ENCODE measurements around the gene NCKAP5. TPM values are rescaled to one million over a fixed set of nuclear protein-coding genes. Genes with fewer than 3 reads are reported as not detected.

NCKAP5 gene
- total and polyA plus RNA-seq, 2 experiments from 2014 or later, result 0.21 to 0.31 TPM

DNA sequence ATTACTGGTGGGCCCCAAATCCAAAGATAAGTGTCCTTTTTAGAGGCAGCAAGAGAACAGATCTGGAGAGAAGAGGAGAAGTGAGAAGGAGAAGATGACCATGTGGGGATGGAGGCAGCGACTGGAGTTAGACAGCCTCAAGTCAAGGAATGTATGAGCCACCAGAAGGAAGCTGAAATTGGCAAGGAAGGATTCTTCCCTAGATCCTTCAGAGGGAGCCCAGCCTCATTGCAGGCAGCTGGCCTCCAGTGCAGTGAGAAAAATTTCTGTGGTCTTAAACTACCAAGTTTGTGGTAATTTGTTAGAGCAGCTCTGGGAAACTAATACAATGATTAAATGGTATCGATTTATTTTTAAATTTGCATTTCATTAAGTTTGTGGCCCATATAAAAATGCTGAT is 167.9 kb downstream of the NCKAP5 start:
- Histone ChIP-seq H3K36me3 (no peaks in the 10 kb centered on the region), H3K27ac (no peak overlapping the region), H3K4me1 (ENCODE audit: low read depth) (no peaks in the 10 kb centered on the region), H3K27me3 (no peaks in the 10 kb centered on the region), H3K9me3 (ENCODE audit: low read depth) (no peaks in the 10 kb centered on the region), H3K4me3 (no peak overlapping the region)
- no peak for DNase-seq (ENCODE audit: low read depth in 1 of 2, low spot score in 1 of 2)
- TF ChIP-seq, protein P1, sequence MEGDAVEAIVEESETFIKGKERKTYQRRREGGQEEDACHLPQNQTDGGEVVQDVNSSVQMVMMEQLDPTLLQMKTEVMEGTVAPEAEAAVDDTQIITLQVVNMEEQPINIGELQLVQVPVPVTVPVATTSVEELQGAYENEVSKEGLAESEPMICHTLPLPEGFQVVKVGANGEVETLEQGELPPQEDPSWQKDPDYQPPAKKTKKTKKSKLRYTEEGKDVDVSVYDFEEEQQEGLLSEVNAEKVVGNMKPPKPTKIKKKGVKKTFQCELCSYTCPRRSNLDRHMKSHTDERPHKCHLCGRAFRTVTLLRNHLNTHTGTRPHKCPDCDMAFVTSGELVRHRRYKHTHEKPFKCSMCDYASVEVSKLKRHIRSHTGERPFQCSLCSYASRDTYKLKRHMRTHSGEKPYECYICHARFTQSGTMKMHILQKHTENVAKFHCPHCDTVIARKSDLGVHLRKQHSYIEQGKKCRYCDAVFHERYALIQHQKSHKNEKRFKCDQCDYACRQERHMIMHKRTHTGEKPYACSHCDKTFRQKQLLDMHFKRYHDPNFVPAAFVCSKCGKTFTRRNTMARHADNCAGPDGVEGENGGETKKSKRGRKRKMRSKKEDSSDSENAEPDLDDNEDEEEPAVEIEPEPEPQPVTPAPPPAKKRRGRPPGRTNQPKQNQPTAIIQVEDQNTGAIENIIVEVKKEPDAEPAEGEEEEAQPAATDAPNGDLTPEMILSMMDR (IDR thresholded peaks at IDR 0.05; ENCODE audit: low read depth, low read length), result no peak

DNA sequence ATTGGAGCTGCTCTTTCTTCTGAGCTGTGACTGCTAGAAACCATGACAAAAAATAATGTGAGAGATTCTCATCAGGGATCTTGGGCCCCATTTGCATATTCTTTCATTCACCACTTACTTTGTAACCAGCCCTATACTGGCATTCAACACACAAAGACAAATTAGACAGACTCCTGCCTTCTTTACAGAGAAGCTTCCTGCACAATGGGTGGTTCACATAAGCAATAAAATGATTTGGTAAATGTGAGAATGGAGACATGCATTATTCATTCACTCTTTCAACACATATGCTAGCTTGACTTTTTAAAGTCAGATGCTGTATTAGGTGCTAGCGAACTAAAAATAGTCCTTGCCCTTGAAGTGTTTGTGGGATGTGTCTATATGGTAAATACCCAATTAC is 174.4 kb downstream of the NCKAP5 start:
- Histone ChIP-seq H3K9me3 (ENCODE audit: low read depth) (no peaks in the 10 kb centered on the region), H3K4me1 (ENCODE audit: low read depth) (no peaks in the 10 kb centered on the region), H3K27ac (no peak overlapping the region), H3K36me3 (no peaks in the 10 kb centered on the region), H3K27me3 (no peaks in the 10 kb centered on the region), H3K4me3 (no peak overlapping the region)
- DNase-seq (ENCODE audit: low read depth in 1 of 2, low spot score in 1 of 2), result no peak
- TF ChIP-seq, protein P1 (IDR thresholded peaks at IDR 0.05; ENCODE audit: low read depth, low read length), result no peak

DNA sequence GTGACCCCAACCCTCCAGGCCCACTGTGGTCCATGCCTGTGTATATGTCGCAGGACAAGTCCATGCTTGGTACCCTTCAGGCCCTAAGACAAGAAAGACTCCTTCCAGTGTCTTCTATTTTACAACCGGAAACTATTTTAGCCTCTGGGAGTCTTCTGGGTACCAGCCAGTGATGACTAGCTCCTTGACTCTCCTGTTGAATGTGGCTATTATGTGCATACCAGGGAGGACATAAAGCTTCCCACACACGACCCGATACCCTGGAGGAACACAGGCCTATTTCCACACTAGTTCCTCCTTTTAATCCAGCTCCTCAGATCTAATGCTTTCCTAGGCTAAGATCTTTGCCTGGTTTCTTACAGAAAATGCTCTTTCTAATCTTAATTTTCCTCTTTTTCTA is 178.1 kb downstream of the NCKAP5 start:
- Histone ChIP-seq H3K27me3 (no peaks in the 10 kb centered on the region), H3K36me3 (no peaks in the 10 kb centered on the region), H3K4me3 (no peak overlapping the region), H3K9me3 (ENCODE audit: low read depth) (no peaks in the 10 kb centered on the region), H3K27ac (no peak overlapping the region), H3K4me1 (ENCODE audit: low read depth) (no peaks in the 10 kb centered on the region)
- DNase-seq (ENCODE audit: low read depth in 1 of 2, low spot score in 1 of 2), result no peak
- TF ChIP-seq, protein P1 (IDR thresholded peaks at IDR 0.05; ENCODE audit: low read depth, low read length), result no peak

- no peaks in the 10 kb centered on the region for H3K36me3 ChIP-seq
- no peak overlapping the region for H3K4me3 ChIP-seq
Observed at GRCh38 chr2:133389569-133389968, 178.7 kb downstream of the NCKAP5 start.

DNA sequence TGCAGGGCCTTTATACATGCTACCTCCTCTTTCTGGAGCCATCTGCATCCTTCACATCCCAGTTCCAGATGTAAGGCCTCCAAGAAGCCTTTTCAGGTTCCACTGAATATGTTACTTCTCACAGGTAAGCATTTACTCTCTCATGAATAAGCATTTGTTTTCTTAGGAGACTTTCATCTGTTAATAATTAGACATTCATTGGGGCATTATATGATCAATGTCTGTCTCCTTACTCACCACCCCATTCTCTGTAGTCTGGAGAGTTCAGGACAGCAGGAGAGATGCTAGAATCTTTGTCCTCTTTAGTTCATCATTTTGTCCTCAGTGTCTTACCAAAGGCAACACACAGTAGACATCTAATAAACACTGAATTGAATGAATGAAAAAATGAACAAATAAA is 185.7 kb downstream of the NCKAP5 start:
- no peak for DNase-seq (ENCODE audit: low read depth in 1 of 2, low spot score in 1 of 2)
- Histone ChIP-seq H3K27me3 (no peaks in the 10 kb centered on the region), H3K27ac (no peak overlapping the region), H3K4me1 (ENCODE audit: low read depth) (no peaks in the 10 kb centered on the region), H3K36me3 (no peaks in the 10 kb centered on the region), H3K9me3 (ENCODE audit: low read depth) (no peaks in the 10 kb centered on the region), H3K4me3 (no peak overlapping the region)
- TF ChIP-seq, protein P1 (IDR thresholded peaks at IDR 0.05; ENCODE audit: low read depth, low read length), result no peak

More at GRCh38 chr2:133389569-133389968, 178.7 kb downstream of the NCKAP5 start:
- H3K4me1 ChIP-seq (ENCODE audit: low read depth), result no peaks in the 10 kb centered on the region
- H3K27me3 ChIP-seq, result no peaks in the 10 kb centered on the region
- no peak overlapping the region for H3K27ac ChIP-seq
- no peak for DNase-seq (ENCODE audit: low read depth in 1 of 2, low spot score in 1 of 2)
- H3K9me3 ChIP-seq (ENCODE audit: low read depth), result no peaks in the 10 kb centered on the region
- TF ChIP-seq, protein P1 (IDR thresholded peaks at IDR 0.05; ENCODE audit: low read depth, low read length), result no peak

DNA sequence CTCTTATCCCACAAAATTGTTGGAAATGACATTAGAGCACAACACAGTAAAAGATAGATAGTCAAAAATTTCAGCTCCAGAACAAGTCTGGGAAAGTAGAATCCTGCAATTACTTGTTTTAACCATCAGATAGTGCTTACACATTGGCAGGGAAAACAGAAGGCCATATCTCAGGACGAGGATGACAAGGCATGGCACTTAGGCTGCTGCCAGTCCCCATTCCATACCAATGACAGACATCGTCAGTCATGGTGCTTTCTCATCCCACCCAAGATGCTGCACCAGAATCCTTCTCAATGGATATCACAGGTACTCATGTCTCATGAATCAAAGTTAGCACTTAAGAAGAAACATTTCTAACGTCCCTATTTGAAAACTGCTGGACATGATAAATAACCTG is 187.3 kb downstream of the NCKAP5 start:
- no peaks in the 10 kb centered on the region for H3K9me3 ChIP-seq (ENCODE audit: low read depth)
- H3K27me3 ChIP-seq, result no peaks in the 10 kb centered on the region
- no peak overlapping the region for H3K27ac ChIP-seq
- H3K4me3 ChIP-seq, result no peak overlapping the region
- no peaks in the 10 kb centered on the region for H3K36me3 ChIP-seq
- H3K4me1 ChIP-seq (ENCODE audit: low read depth), result no peaks in the 10 kb centered on the region
- TF ChIP-seq, protein P1 (IDR thresholded peaks at IDR 0.05; ENCODE audit: low read depth, low read length), result no peak
- DNase-seq (ENCODE audit: low read depth in 1 of 2, low spot score in 1 of 2), result no peak

Data from cardiac muscle cell (in vitro differentiated cells and primary cell).